PFSK-1 (cell line): ENCODE results near the gene PEG3.

Experiments
- FOXP2 ChIP-seq: optimal IDR thresholded peaks from 2 replicates; pipeline ENCODE3; 2011; ENCODE audit warnings: borderline replicate concordance, control low read depth, inconsistent platforms; ENCODE audit not compliant: insufficient read depth; ENCODE audit errors: extremely low read length, extremely low read depth
- POLR2AphosphoS5 ChIP-seq: IDR thresholded peaks from 2 replicates; pipeline ENCODE4 v1.6.1; 2012; ENCODE audit warnings: low read depth, mild to moderate bottlenecking, control low read depth, low read length, moderate library complexity
- REST ChIP-seq, 2 experiments: IDR thresholded peaks; 2 replicates each; pipeline versions ENCODE4 v1.6.1 to v1.8.0; 2011 to 2012; ENCODE audit warnings: low read depth in 2 of 2, low read length in 2 of 2, control low read depth in 1 of 2, inconsistent platforms in 1 of 2, mild to moderate bottlenecking in 1 of 2, moderate library complexity in 1 of 2; ENCODE audit not compliant: insufficient read depth in 1 of 2
- TAF1 ChIP-seq: IDR thresholded peaks from 2 replicates; pipeline ENCODE4 v1.6.1; 2012; ENCODE audit warnings: low read length, control low read depth, borderline replicate concordance; ENCODE audit not compliant: insufficient read depth

- TF ChIP-seq FOXP2 (no peak), POLR2AphosphoS5 (no peak), REST (IDR thresholded peaks at IDR 0.05; ENCODE audit: insufficient read depth in 1 of 2, low read depth in 2 of 2, low read length in 2 of 2) (no peak), TAF1 (no peak)
These were observed 7.6 kb upstream of the PEG3 start for GRCh38 chr19:56848166-56848565.
